ENCODE measurements around the gene ETV3.

Gene ETV3

GRCh38 chr1:157092831-157093230 is 45.4 kb downstream of the ETV3 start:
- no peaks in the 10 kb centered on the region for H4K20me1 ChIP-seq (ENCODE audit: control insufficient read depth, insufficient read depth, low read depth, low read length)
- no peaks in the 10 kb centered on the region for H3K9me3 ChIP-seq (ENCODE audit: control insufficient read depth, insufficient read depth, low read length)
- no peak overlapping the region for H3K4me2 ChIP-seq (ENCODE audit: low read length)
- no peaks in the 10 kb centered on the region for H3K9me2 ChIP-seq (replicated peaks; ENCODE audit: control insufficient read depth, low read length)
- peaks cover 7% of the 10 kb centered on the region; the same call in 1 of the 2 replicates for H3K27me3 ChIP-seq (ENCODE audit: control insufficient read depth, low read length)
- no peaks in the 10 kb centered on the region for H3K4me1 ChIP-seq (ENCODE audit: control insufficient read depth, low read length)
- H3F3A ChIP-seq (ENCODE audit: control insufficient read depth, insufficient read depth), result no peaks in the 10 kb centered on the region
- TF ChIP-seq CTCF (IDR thresholded peaks at IDR 0.05; ENCODE audit: low read depth, low read length, poor library complexity, severe bottlenecking) (no peak), EZH2phosphoT487 (IDR thresholded peaks at IDR 0.05; ENCODE audit: borderline replicate concordance, low read length) (no peak)
- no peak overlapping the region for H3K4me3 ChIP-seq (ENCODE audit: low read length)
- H3K79me2 ChIP-seq (ENCODE audit: control insufficient read depth, low read length), result no peaks in the 10 kb centered on the region
- H3K27ac ChIP-seq (ENCODE audit: low read depth, low read length), result no peak overlapping the region
- no peaks in the 10 kb centered on the region for H3K36me3 ChIP-seq (ENCODE audit: control insufficient read depth, low read length)

GRCh38 chr1:157091668-157092273 is 46.4 kb downstream of the ETV3 start:
- no peak overlapping the region for H3K4me3 ChIP-seq (ENCODE audit: low read length)
- TF ChIP-seq CTCF (IDR thresholded peaks at IDR 0.05; ENCODE audit: low read depth, low read length, poor library complexity, severe bottlenecking) (no peak), EZH2phosphoT487 (IDR thresholded peaks at IDR 0.05; ENCODE audit: borderline replicate concordance, low read length) (no peak)
- no peaks in the 10 kb centered on the region for H3K79me2 ChIP-seq (ENCODE audit: control insufficient read depth, low read length)
- no peaks in the 10 kb centered on the region for H3K9me2 ChIP-seq (replicated peaks; ENCODE audit: control insufficient read depth, low read length)
- H3K4me1 ChIP-seq (ENCODE audit: control insufficient read depth, low read length), result no peaks in the 10 kb centered on the region
- no peak overlapping the region for H3K27ac ChIP-seq (ENCODE audit: low read depth, low read length)
- no peaks in the 10 kb centered on the region for H4K20me1 ChIP-seq (ENCODE audit: control insufficient read depth, insufficient read depth, low read depth, low read length)
- no peaks in the 10 kb centered on the region for H3F3A ChIP-seq (ENCODE audit: control insufficient read depth, insufficient read depth)
- no peaks in the 10 kb centered on the region for H3K36me3 ChIP-seq (ENCODE audit: control insufficient read depth, low read length)
- peaks cover 7% of the 10 kb centered on the region; the same call in 1 of the 2 replicates for H3K27me3 ChIP-seq (ENCODE audit: control insufficient read depth, low read length)
- no peaks in the 10 kb centered on the region for H3K9me3 ChIP-seq (ENCODE audit: control insufficient read depth, insufficient read depth, low read length)
- no peak overlapping the region for H3K4me2 ChIP-seq (ENCODE audit: low read length)

- Histone ChIP-seq H4K20me1 (ENCODE audit: control insufficient read depth, insufficient read depth, low read depth, low read length) (no peaks in the 10 kb centered on the region), H3K27ac (ENCODE audit: low read depth, low read length) (no peak overlapping the region), H3K4me3 (ENCODE audit: low read length) (no peak overlapping the region), H3K4me2 (ENCODE audit: low read length) (no peak overlapping the region), H3F3A (ENCODE audit: control insufficient read depth, insufficient read depth) (no peaks in the 10 kb centered on the region), H3K36me3 (ENCODE audit: control insufficient read depth, low read length) (no peaks in the 10 kb centered on the region), H3K4me1 (ENCODE audit: control insufficient read depth, low read length) (no peaks in the 10 kb centered on the region), H3K27me3 (ENCODE audit: control insufficient read depth, low read length) (peaks cover 7% of the 10 kb centered on the region; the same call in 1 of the 2 replicates), H3K79me2 (ENCODE audit: control insufficient read depth, low read length) (no peaks in the 10 kb centered on the region), H3K9me2 (replicated peaks; ENCODE audit: control insufficient read depth, low read length) (no peaks in the 10 kb centered on the region), H3K9me3 (ENCODE audit: control insufficient read depth, insufficient read depth, low read length) (no peaks in the 10 kb centered on the region)
- no peak for TF ChIP-seq EZH2phosphoT487 (IDR thresholded peaks at IDR 0.05; ENCODE audit: borderline replicate concordance, low read length)
- no peak for TF ChIP-seq CTCF (IDR thresholded peaks at IDR 0.05; ENCODE audit: low read depth, low read length, poor library complexity, severe bottlenecking)
These were observed 47.0 kb downstream of the ETV3 start for GRCh38 chr1:157091186-157091585.
